Skeletal muscle tissue (tissue), 4 donors: ENCODE measurements around the gene CCDC102B. TPM values are rescaled to one million over a fixed set of nuclear protein-coding genes. Genes with fewer than 3 reads are reported as not detected.
"Not testable (repeated sequence)": the region's sequence is repeated elsewhere in the genome, so short reads cannot be mapped to it uniquely, and the experiment has no call there.

Experiments
- H3K27ac ChIP-seq: one replicate; pipeline ENCODE4 v1.7.0; 2013; ENCODE audit warnings: mild to moderate bottlenecking, low read depth, low read length, inconsistent platforms
- H3K27me3 ChIP-seq, 3 donors: one replicate each; pipeline ENCODE4 v1.7.0; 2013; ENCODE audit warnings: low read length in 3 of 3; ENCODE audit not compliant: control insufficient read depth in 3 of 3, insufficient read depth in 3 of 3
- H3K36me3 ChIP-seq, 3 donors: one replicate each; pipeline ENCODE4 v1.7.0; 2013; ENCODE audit warnings: low read length in 3 of 3; ENCODE audit not compliant: control insufficient read depth in 3 of 3, insufficient read depth in 3 of 3
- H3K4me1 ChIP-seq, 3 donors: one replicate each; pipeline ENCODE4 v1.7.0; 2013; ENCODE audit warnings: low read length in 3 of 3, mild to moderate bottlenecking in 3 of 3; ENCODE audit not compliant: control insufficient read depth in 3 of 3, insufficient read depth in 3 of 3
- H3K4me3 ChIP-seq, 3 donors: one replicate each; pipeline ENCODE4 v1.7.0; 2013; ENCODE audit warnings: low read length in 3 of 3
- H3K9ac ChIP-seq, 3 donors: one replicate each; pipeline ENCODE4 v1.7.0; 2013; ENCODE audit warnings: low read length in 3 of 3, mild to moderate bottlenecking in 3 of 3, moderate library complexity in 2 of 3, low read depth in 1 of 3
- H3K9me3 ChIP-seq, 3 donors: one replicate each; pipeline ENCODE4 v1.7.0; 2013; ENCODE audit warnings: low read length in 3 of 3; ENCODE audit not compliant: control insufficient read depth in 3 of 3
- total RNA-seq: library from RNA; depleted of rRNA; stranded (reverse); fragments of >200 nt; gene quantifications from one replicate; pipeline ENCODE4 v1.2.3, GENCODE V29; 2014
- donor health status: Osteomylitis.

CCDC102B gene
- total RNA-seq, 1 donor from 2014 or later, result 21.9 TPM

- H3K9ac ChIP-seq, result no peak overlapping the region
- H3K27ac ChIP-seq, result no peak overlapping the region
- no peaks in the 10 kb centered on the region for H3K27me3 ChIP-seq
- H3K4me3 ChIP-seq, result no peak overlapping the region
- H3K9me3 ChIP-seq, result no peaks in the 10 kb centered on the region
- no peaks in the 10 kb centered on the region for H3K4me1 ChIP-seq
- H3K36me3 ChIP-seq, result no peaks in the 10 kb centered on the region
Measured at GRCh38 chr18:68780802-68781635, 16.9 kb upstream of the CCDC102B start.

GRCh38 chr18:68783506-68783905 lies 14.4 kb upstream of the CCDC102B start:
- Histone ChIP-seq H3K36me3 (no peaks in the 10 kb centered on the region), H3K27ac (no peak overlapping the region), H3K9ac (no peak overlapping the region), H3K9me3 (no peaks in the 10 kb centered on the region), H3K27me3 (no peaks in the 10 kb centered on the region), H3K4me3 (no peak overlapping the region), H3K4me1 (no peaks in the 10 kb centered on the region)

- no peak overlapping the region for H3K4me3 ChIP-seq
- no peak overlapping the region for H3K27ac ChIP-seq
- no peaks in the 10 kb centered on the region for H3K9me3 ChIP-seq
- H3K27me3 ChIP-seq, result no peaks in the 10 kb centered on the region
- H3K9ac ChIP-seq, result no peak overlapping the region
- H3K36me3 ChIP-seq, result no peaks in the 10 kb centered on the region
- no peaks in the 10 kb centered on the region for H3K4me1 ChIP-seq
Measured at GRCh38 chr18:68784071-68784470, 13.8 kb upstream of the CCDC102B start.

- H3K9me3 ChIP-seq, H3K36me3 ChIP-seq, H3K9ac ChIP-seq, H3K4me3 ChIP-seq, H3K4me1 ChIP-seq, H3K27me3 ChIP-seq, H3K27ac ChIP-seq: not testable (repeated sequence)
Measured at GRCh38 chr18:68790290-68790689, 7.6 kb upstream of the CCDC102B start.

- Histone ChIP-seq H3K27ac (no peak overlapping the region), H3K9me3 (no peaks in the 10 kb centered on the region), H3K4me1 (no peaks in the 10 kb centered on the region), H3K27me3 (no peaks in the 10 kb centered on the region), H3K36me3 (no peaks in the 10 kb centered on the region), H3K4me3 (no peak overlapping the region), H3K9ac (no peak overlapping the region)
Measured at GRCh38 chr18:68791801-68792200, 6.1 kb upstream of the CCDC102B start.

GRCh38 chr18:68793951-68794350 lies 3.9 kb upstream of the CCDC102B start:
- Histone ChIP-seq H3K36me3 (no peaks in the 10 kb centered on the region), H3K4me3 (no peak overlapping the region), H3K27ac (no peak overlapping the region), H3K4me1 (no peaks in the 10 kb centered on the region), H3K9me3 (no peaks in the 10 kb centered on the region), H3K9ac (no peak overlapping the region), H3K27me3 (no peaks in the 10 kb centered on the region)

- Histone ChIP-seq H3K4me1 (no peaks in the 10 kb centered on the region), H3K27me3 (no peaks in the 10 kb centered on the region), H3K4me3 (peak overlapping the region in 1 of 3 donors; percentile 11), H3K27ac (no peak overlapping the region), H3K36me3 (no peaks in the 10 kb centered on the region), H3K9ac (no peak overlapping the region), H3K9me3 (no peaks in the 10 kb centered on the region)
Measured at GRCh38 chr18:68796936-68797690, 767 bp upstream of the CCDC102B start.

GRCh38 chr18:68800075-68800474 lies 2.2 kb downstream of the CCDC102B start:
- Histone ChIP-seq H3K36me3 (no peaks in the 10 kb centered on the region), H3K27me3 (no peaks in the 10 kb centered on the region), H3K9me3 (no peaks in the 10 kb centered on the region), H3K9ac (no peak overlapping the region), H3K4me3 (no peak overlapping the region), H3K4me1 (peaks cover 0 to 3% (median 0%) of the 10 kb centered on the region in 3 donors), H3K27ac (no peak overlapping the region)

- Histone ChIP-seq H3K4me3 (no peak overlapping the region), H3K36me3 (no peaks in the 10 kb centered on the region), H3K4me1 (peaks cover 0 to 3% (median 0%) of the 10 kb centered on the region in 3 donors), H3K9me3 (no peaks in the 10 kb centered on the region), H3K27me3 (no peaks in the 10 kb centered on the region), H3K9ac (no peak overlapping the region), H3K27ac (no peak overlapping the region)
Measured at GRCh38 chr18:68803356-68803755, 5.5 kb downstream of the CCDC102B start.

- Histone ChIP-seq H3K9me3 (no peaks in the 10 kb centered on the region), H3K9ac (no peak overlapping the region), H3K36me3 (no peaks in the 10 kb centered on the region), H3K27ac (no peak overlapping the region), H3K4me1 (no peaks in the 10 kb centered on the region), H3K27me3 (no peaks in the 10 kb centered on the region), H3K4me3 (no peak overlapping the region)
Measured at GRCh38 chr18:68817584-68817983, 19.7 kb downstream of the CCDC102B start.
